HG03108 (cell line): Measurements from ENCODE around the gene NUDT14.

Experiments
- ATAC-seq: cut with Tn5 transposase; IDR thresholded peaks from one replicate; pipeline ENCODE4 v1.9.1; 2021; ENCODE audit warnings: moderate library complexity; ENCODE audit not compliant: unreplicated experiment

Gene NUDT14

DNA sequence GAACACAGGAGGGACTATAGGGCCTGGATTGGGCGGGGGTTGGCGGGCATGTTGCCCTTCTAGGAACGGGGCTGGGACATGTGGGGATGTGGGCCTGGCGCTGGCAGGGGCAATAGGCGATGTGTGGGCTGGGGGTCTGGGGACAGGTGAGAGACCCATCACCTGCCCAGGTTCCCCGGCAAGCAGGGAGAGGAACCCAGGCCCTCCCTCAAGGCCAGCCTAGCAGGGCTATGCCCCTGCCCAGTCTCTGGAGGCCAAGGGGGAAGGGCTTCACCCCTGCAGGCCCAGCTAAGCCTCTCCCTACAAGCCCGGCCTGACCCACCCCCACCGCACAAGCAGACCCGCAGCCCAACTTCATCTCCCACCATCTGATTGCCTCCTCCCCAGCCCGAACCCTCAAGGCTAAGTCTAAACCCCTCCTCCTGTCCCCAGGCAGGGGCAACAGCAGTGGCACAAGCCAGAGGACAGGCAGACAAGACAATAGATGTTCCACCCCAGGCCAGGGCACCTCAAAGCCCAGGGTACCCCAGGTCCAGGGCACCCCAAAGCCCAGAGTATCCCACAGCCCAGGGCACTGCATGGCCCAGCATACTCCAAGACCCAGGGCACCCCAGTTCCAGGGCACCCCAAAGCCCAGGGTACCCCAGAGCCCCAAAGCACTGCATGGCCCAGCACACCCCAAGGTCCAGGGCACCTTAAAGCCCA lies 19.0 kb downstream of the NUDT14 start:
- ATAC-seq, result no peak

DNA sequence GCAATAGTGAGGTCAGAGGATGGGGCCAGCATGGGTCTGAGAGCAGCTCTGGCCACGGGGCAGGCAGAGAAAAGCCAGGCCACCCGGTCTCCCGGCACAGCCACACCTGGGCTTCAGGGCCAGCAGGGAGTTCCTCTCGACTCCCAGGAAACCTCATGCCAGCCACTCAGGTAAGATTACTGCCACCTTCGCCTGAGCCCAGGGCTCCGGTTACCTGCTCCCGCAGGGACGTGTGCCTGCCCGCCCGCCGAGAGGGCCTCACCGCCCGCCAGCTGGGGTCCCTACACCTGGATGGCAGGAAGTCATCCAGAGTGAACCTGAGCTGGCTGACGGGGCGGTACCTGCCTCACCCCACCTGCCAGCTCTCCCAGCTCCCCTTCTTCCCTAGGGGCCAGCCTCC lies 19.8 kb downstream of the NUDT14 start:
- ATAC-seq, result no peak

GRCh38 chr14:105160776-105161175 lies 20.3 kb downstream of the NUDT14 start:
- ATAC-seq, result no peak

DNA sequence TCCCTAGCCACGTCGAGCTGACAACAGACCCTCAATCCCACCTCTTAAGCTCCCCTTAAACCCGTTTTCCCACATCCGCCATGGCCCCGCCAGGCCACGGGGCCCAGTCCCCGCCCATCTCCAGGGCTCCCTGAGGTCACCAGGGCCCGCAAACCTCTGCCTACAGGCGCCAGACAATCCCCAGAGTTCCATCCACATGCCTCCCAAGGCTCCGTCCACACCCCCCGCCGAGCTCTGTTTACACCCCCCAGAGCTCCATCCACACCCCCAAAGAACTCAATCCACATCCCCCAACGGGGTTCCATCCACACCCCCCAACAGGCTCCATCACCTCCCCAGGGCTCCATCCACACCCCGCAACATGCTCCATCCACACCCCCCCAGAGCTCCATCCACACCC lies 21.8 kb downstream of the NUDT14 start:
- no peak for ATAC-seq

GRCh38 chr14:105158794-105159193 lies 22.3 kb downstream of the NUDT14 start:
- no peak for ATAC-seq

GRCh38 chr14:105157872-105158271 lies 23.2 kb downstream of the NUDT14 start:
- ATAC-seq, result no peak

GRCh38 chr14:105156414-105157375 lies 24.4 kb downstream of the NUDT14 start:
- no peak for ATAC-seq

GRCh38 chr14:105155681-105156413 lies 25.3 kb downstream of the NUDT14 start:
- no peak for ATAC-seq

DNA sequence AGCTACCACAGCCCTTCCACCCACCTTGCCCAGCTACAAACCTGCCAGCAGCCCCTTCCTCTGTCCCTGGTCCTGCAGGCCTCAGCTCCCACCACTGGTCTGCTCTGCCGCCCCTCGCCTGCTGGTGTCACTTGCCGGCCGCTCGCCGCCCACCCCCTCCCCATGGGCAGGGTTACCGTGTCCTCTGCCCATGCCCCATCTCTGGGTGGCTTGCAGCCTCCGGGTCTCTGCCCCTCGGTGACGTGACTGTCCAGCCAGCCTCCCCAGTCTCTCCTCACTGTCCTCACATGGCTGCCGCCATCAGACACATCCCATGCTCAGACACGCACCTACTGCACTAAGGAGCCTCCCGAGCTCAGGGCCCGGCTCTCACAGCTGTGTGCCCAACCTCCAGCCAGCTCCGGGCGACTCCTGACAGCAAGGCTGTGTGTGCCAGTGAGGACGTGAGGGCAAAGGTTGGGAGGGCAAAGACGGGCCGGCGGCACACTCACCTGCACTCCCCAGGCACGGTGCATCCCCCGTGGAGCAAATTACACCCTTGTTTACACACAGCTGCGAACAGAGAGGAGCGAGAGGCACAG lies 26.0 kb downstream of the NUDT14 start:
- no peak for ATAC-seq

DNA sequence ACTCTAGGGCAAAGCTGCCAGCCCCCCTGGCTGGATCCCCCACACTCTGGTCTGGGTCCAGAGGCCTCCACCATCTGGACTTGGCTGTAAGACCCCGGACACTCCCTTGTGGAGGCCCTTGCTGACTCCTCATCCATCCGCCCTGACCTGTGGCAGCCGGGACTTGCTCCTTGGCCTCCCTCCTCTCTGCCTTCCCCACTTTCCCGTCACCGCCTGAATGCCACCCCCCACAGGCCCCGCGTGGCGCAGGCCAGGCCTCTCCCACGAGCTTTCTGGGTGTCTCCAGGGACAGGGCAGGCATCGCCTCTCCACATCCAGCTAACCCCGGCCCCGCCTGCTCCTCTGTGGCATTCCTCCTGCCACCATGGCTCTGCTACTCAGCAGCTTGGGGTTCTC lies 26.6 kb downstream of the NUDT14 start:
- no peak for ATAC-seq

GRCh38 chr14:105153739-105154475 lies 27.2 kb downstream of the NUDT14 start:
- ATAC-seq, result no peak

DNA sequence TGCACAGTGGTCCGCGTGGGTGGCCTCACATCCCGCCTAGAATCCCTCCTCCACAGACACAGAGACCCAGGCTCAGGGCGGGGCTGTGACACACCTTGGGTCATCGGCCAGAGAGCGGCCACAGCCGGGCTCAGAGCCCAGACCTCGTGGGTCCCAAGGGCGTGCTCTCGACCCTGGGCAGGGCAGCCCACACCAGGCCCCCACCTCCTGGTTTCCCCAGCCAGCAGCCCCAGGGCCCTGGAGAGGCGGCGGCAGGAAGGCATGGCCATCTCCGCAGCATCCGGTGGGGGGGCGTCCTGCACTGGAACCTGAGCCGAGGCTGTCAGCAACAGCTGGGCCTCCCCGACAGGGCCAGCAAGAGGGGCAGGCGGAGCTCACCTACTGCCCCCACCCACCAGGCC lies 27.8 kb downstream of the NUDT14 start:
- ATAC-seq, result no peak

DNA sequence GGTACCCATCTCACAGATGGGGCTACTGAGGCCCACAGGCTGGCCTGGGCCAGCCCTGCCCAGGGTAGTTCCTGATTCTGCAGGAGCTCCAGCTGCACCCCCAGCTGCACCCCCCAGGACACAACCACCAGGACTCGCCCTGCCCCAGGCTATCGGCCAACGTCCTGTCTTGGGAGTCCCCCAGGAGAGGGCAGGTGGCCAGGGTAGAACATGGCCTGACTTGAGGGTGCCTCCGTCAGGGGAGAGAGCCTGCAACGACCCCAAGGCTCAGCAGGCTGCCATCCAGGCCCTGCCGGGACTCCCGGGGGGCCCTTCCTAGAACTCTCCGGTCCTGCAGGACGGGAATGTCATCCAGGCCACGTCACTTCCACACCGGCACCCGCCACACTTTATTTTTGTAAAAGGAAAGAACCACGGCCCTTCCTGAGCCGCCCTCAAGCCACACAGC lies 28.3 kb downstream of the NUDT14 start:
- ATAC-seq, result no peak

GRCh38 chr14:105151838-105152793 lies 29.0 kb downstream of the NUDT14 start:
- ATAC-seq, result no peak

- ATAC-seq, result no peak
Measured at GRCh38 chr14:105151084-105151837, 29.9 kb downstream of the NUDT14 start.

- no peak for ATAC-seq
Measured at GRCh38 chr14:105150368-105151083, 30.6 kb downstream of the NUDT14 start.

DNA sequence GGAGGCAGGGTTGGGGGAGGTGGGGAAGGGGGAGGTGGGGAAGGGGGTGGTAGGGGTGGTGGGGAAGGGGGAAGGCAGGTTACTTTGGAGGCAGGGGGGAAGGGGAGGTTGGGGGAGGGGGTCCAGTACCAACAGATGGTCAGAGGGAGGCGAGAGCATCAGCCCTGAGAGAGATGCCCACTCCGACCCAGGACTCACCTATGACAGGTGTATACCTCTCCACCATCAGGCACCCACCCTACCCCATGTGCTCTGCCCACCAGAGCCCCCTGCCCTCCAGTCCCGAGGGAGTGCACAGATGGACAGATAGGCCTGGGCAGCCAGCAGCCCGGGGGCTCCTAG lies 31.1 kb downstream of the NUDT14 start:
- ATAC-seq, result no peak
